Mucosa of gallbladder (tissue), 1 donor: ENCODE measurements around the gene PCDHB8. TPM values are rescaled to one million over a fixed set of nuclear protein-coding genes. Genes with fewer than 3 reads are reported as not detected.
"Not testable (repeated sequence)": the region's sequence is repeated elsewhere in the genome, so short reads cannot be mapped to it uniquely, and the experiment has no call there.

Experiments
- DNase-seq: peaks from one replicate; pipeline ENCODE4 v3.0.0-alpha.2; 2020; ENCODE audit warnings: low spot score
- total RNA-seq: library from RNA; stranded (reverse); gene quantifications from one replicate; pipeline ENCODE4 v1.2.1, GENCODE V29; 2021
- donor health status: DM: no; HTN: no; CAD: no.

PCDHB8 gene
- 1.8 TPM for total RNA-seq

DNA sequence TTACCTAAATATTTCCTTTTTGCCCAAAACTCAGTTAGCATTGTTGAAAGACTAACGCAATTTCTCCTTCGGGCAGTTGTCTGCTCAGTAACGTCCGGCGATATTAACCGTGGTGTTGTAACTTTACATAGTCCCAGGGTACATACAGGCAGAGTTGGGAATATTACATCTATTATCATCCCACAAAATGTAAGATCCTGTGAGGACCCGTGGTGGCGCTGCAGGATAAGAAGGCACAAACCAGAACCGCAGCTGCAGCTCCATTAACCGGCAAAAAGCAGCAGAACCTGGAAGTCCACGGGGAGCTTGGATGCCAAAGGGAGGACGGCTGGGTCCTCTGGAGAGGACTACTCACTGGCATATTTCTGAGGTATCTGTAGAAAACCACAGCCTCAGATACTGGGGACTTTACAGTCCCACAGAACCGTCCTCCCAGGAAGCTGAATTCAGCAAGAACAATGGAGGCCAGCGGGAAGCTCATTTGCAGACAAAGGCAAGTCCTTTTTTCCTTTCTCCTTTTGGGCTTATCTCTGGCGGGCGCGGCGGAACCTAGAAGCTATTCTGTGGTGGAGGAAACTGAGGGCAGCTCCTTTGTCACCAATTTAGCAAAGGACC lies at the start of gene PCDHB8:
TSS of gene PCDHB8 (plus strand) at position 214 of the 615 bp plus-strand sequence. CDS start at position 459, 245 bp downstream.
- not testable (repeated sequence) for DNase-seq

DNA sequence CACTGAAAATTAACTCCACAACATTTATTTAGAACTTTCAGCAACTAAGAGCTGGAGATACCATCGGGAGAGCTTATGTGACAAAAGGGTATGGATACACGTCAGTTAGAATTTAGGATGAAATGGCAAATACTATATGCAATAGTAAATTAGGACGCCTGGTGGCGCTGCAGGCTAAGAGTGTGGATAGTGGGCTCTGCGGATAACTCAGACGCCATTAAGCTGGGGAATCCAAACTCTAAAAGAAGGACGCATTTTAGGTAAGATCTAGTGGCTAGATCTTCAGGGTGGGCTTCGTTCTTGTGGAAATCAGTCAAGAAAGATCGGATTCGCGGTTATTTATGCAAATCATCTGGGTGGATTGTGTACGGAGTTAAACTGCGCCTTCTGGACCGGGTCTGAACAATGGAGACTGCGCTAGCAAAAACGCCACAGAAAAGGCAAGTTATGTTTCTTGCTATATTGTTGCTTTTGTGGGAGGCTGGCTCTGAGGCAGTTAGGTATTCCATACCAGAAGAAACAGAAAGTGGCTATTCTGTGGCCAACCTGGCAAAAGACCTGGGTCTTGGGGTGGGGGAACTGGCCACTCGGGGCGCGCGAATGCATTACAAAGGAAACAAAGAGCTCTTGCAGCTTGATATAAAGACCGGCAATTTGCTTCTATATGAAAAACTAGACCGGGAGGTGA lies 42.4 kb upstream of the PCDHB8 start, which contains the start of gene PCDHB5:
TSS of gene PCDHB5 (plus strand) at position 177 of the 688 bp plus-strand sequence. CDS start at position 406, 229 bp downstream.
- DNase-seq, result peak; percentile 37

GRCh38 chr5:141135718-141136266 lies 41.8 kb upstream of the PCDHB8 start:
- no peak for DNase-seq

DNA sequence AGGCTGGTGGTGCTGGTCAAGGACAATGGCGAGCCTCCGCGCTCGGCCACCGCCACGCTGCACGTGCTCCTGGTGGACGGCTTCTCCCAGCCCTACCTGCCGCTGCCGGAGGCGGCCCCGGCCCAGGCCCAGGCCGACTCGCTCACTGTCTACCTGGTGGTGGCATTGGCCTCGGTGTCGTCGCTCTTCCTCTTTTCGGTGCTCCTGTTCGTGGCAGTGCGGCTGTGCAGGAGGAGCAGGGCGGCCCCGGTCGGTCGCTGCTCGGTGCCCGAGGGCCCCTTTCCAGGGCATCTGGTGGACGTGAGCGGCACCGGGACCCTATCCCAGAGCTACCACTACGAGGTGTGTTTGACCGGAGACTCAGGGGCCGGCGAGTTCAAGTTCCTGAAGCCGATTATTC lies 40.2 kb upstream of the PCDHB8 start:
- not testable (repeated sequence) for DNase-seq

DNA sequence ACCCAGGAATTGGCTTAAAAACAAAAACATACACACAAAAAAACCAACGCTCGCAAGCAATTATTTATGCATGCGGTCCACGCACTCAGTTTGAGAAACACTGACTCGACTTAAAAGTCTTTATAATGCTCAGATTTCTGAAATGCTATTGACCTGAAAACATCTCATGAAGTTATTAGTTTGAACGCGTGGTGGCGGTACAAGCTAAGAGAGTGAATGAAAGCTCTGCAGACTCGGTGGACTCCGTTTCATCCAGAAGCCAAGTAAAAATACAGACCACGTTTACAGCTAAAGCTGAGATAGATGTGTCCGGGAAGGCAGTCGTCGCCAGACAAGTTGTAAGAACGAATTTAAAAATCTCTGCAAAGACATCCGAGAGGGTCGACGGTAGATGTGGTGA lies 27.8 kb upstream of the PCDHB8 start, which contains the start of gene PCDHB6:
TSS of gene PCDHB6 (plus strand) at position 246 of the 400 bp plus-strand sequence. CDS start 201 bp downstream, outside the sequence.
- no peak for DNase-seq

DNA sequence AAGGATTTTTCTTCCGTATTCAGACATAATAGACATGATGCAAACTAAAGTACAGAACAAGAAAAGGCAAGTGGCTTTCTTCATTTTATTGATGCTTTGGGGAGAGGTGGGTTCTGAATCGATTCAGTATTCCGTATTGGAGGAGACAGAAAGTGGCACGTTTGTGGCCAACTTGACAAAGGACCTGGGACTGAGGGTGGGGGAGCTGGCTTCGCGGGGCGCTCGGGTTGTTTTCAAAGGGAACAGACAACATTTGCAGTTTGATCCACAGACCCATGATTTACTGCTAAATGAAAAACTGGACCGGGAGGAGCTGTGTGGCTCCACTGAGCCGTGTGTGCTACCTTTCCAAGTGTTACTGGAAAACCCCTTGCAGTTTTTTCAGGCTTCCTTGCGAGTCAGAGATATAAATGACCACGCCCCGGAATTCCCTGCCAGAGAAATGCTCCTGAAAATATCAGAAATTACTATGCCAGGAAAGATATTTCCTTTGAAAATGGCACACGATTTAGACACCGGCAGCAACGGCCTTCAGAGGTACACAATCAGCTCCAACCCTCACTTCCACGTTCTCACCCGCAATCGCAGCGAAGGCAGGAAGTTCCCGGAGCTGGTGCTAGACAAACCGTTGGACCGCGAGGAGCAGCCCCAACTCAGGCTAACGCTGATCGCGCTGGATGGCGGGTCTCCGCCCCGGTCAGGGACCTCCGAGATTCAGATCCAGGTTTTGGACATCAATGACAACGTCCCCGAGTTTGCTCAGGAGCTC lies 27.2 kb upstream of the PCDHB8 start:
- no peak for DNase-seq

GRCh38 chr5:141150993-141151325 lies 26.6 kb upstream of the PCDHB8 start:
- no peak for DNase-seq

GRCh38 chr5:141151632-141152031 lies 26.0 kb upstream of the PCDHB8 start:
- DNase-seq, result not testable (repeated sequence)

DNA sequence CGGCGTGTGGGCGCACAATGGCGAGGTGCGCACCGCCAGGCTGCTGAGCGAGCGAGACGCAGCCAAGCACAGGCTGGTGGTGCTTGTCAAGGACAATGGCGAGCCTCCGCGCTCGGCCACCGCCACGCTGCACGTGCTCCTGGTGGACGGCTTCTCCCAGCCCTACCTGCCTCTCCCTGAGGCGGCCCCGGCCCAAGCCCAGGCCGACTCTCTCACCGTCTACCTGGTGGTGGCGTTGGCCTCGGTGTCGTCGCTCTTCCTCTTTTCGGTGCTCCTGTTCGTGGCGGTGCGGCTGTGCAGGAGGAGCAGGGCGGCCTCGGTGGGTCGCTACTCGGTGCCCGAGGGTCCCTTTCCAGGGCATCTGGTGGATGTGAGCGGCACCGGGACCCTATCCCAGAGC lies 25.5 kb upstream of the PCDHB8 start:
- not testable (repeated sequence) for DNase-seq

DNA sequence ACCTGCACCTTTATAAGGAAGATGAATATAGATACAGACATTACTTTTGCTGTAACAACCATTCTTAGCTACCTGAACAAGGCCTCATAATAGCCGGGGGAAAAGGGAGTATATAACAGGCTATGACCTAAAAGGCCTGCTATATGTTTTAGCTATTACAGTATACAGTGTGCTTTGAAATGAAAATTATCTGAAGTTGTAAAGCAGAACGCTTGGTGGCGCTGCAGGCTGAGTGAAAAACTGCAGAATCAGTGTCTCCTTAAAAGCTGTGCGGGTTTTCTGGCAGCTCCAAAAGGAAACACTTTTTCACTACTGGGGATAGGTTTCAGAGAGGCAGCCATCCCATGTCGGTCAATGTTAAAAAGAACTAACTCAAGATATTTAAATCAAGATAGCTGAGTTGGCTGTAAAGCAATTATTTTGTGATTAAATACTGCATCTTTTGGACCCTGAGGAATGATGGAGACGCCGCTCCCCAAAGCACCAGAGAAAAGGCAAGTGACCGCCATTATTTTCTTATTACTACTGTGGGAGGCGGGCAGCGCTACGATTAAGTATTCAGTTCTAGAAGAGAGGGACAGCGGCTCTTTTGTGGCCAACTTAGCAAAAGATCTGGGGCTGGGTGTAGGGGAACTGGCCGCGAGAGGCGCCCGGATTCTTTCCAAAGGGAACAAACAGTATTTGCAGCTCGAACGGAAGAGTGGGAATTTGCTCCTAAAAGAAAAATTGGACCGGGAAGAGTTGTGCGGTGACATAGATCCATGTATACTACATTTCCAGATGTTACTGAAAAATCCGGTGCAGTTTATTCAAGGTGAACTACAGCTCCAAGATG lies 21.8 kb upstream of the PCDHB8 start:
- no peak for DNase-seq

GRCh38 chr5:141157356-141157755 lies 20.2 kb upstream of the PCDHB8 start:
- not testable (repeated sequence) for DNase-seq

DNA sequence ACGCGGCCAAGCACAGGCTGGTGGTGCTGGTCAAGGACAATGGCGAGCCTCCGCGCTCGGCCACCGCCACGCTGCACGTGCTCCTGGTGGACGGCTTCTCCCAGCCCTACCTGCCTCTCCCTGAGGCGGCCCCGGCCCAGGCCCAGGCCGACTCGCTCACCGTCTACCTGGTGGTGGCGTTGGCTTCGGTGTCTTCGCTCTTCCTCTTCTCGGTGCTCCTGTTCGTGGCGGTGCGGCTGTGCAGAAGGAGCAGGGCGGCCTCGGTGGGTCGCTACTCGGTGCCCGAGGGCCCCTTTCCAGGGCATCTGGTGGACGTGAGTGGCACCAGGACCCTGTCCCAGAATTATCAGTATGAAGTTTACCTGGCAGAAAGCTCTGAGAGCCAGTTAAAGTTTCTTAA lies 19.7 kb upstream of the PCDHB8 start:
- DNase-seq, result not testable (repeated sequence)

GRCh38 chr5:141172381-141173204 lies 5.0 kb upstream of the PCDHB8 start, which contains the start of gene PCDHB7:
TSS of gene PCDHB7 (plus strand) at chr5:141172644. CDS start at chr5:141172836, 192 bp downstream.
- no peak for DNase-seq

DNA sequence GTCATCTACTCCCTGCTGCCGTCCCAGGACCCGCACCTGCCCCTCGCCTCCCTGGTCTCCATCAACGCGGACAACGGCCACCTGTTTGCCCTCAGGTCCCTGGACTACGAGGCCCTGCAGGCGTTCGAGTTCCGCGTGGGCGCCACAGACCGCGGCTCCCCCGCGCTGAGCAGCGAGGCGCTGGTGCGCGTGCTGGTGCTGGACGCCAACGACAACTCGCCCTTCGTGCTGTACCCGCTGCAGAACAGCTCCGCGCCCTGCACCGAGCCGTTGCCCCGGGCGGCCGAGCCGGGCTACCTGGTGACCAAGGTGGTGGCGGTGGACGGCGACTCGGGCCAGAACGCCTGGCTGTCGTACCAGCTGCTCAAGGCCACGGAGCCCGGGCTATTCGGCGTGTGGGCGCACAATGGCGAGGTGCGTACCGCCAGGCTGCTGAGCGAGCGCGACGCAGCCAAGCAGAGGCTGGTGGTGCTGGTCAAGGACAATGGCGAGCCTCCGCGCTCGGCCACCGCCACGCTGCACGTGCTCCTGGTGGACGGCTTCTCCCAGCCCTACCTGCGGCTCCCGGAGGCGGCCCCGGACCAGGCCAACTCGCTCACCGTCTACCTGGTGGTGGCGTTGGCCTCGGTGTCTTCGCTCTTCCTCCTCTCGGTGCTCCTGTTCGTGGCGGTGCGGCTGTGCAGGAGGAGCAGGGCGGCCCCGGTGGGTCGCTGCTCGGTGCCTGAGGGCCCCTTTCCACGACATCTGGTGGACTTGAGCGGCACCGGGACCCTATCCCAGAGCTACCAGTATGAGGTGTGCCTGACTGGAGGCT lies 3.1 kb upstream of the PCDHB8 start:
- not testable (repeated sequence) for DNase-seq

- DNase-seq, result no peak
These were observed 1.7 kb upstream of the PCDHB8 start for GRCh38 chr5:141175933-141176332.

GRCh38 chr5:141179371-141179770 lies 1.8 kb downstream of the PCDHB8 start:
- not testable (repeated sequence) for DNase-seq

DNA sequence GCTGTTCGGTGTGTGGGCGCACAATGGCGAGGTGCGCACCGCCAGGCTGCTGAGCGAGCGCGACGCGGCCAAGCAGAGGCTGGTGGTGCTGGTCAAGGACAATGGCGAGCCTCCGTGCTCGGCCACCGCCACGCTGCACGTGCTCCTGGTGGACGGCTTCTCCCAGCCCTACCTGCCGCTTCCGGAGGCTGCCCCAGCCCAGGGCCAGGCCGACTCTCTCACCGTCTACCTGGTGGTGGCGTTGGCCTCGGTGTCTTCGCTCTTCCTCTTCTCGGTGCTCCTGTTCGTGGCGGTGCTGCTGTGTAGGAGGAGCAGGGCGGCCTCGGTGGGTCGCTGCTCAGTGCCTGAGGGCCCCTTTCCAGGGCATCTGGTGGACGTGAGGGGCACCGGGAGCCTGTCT lies 2.3 kb downstream of the PCDHB8 start:
- DNase-seq, result not testable (repeated sequence)

- no peak for DNase-seq
These were observed 2.7 kb downstream of the PCDHB8 start for GRCh38 chr5:141180313-141180712.

- no peak for DNase-seq
These were observed 4.7 kb downstream of the PCDHB8 start, which contains the start of gene PCDHB16 for GRCh38 chr5:141182248-141182647. TSS of gene PCDHB16 (plus strand) at chr5:141182387. CDS start at chr5:141182560, 173 bp downstream.
